ENCODE data around the gene CCDC3. TPM values are rescaled to one million over a fixed set of nuclear protein-coding genes. Genes with fewer than 3 reads are reported as not detected.

Gene CCDC3
- total RNA-seq, 6 experiments from 2014 or later = 3.6 to 10.2 (median 5.8) TPM

- ATAC-seq (no peak), DNase-seq (no peak)
- WGBS (ENCODE audit: insufficient coverage, low coverage, low lambda C conversion rate, missing lambda C conversion rate) = 0% methylated on average over 1 of the region's 1 CpG
- Histone ChIP-seq H3K27me3 (no peaks in the 10 kb centered on the region), H3K4me3 (no peak overlapping the region), H3K36me3 (no peaks in the 10 kb centered on the region), H3K27ac (no peak overlapping the region), H3K9me3 (no peaks in the 10 kb centered on the region), H3K4me1 (no peaks in the 10 kb centered on the region)
- intact Hi-C loops (cut with DNase I) = no loop called here
- TF ChIP-seq CTCF (IDR thresholded peaks at IDR 0.05) = no peak
- TF ChIP-seq POLR2A (IDR thresholded peaks at IDR 0.05) = no peak
Measured at GRCh38 chr10:12954866-12955265, 46.6 kb downstream of the CCDC3 start.

GRCh38 chr10:12950583-12951128 is 50.9 kb downstream of the CCDC3 start:
- ATAC-seq (no peak), DNase-seq (no peak)
- Histone ChIP-seq H3K36me3 (no peaks in the 10 kb centered on the region), H3K9me3 (no peaks in the 10 kb centered on the region), H3K4me3 (no peak overlapping the region), H3K27me3 (no peaks in the 10 kb centered on the region), H3K27ac (no peak overlapping the region), H3K4me1 (no peaks in the 10 kb centered on the region)
- intact Hi-C loops (cut with DNase I) = no loop called here
- TF ChIP-seq CTCF (IDR thresholded peaks at IDR 0.05) = no peak
- no peak for TF ChIP-seq POLR2A (IDR thresholded peaks at IDR 0.05)
- WGBS (ENCODE audit: insufficient coverage, low coverage, low lambda C conversion rate, missing lambda C conversion rate) = 65% methylated on average over 4 of the region's 5 CpGs

GRCh38 chr10:12949248-12949647 is 52.3 kb downstream of the CCDC3 start:
- intact Hi-C loops (cut with DNase I) = no loop called here
- Histone ChIP-seq H3K4me3 (no peak overlapping the region), H3K9me3 (no peaks in the 10 kb centered on the region), H3K4me1 (no peaks in the 10 kb centered on the region), H3K36me3 (no peaks in the 10 kb centered on the region), H3K27me3 (no peaks in the 10 kb centered on the region), H3K27ac (no peak overlapping the region)
- DNase-seq (no peak), ATAC-seq (no peak)
- WGBS (ENCODE audit: insufficient coverage, low coverage, low lambda C conversion rate, missing lambda C conversion rate) = 69% methylated on average over 4 of the region's 4 CpGs
- TF ChIP-seq POLR2A (IDR thresholded peaks at IDR 0.05) (no peak), CTCF (IDR thresholded peaks at IDR 0.05) (no peak)

DNA sequence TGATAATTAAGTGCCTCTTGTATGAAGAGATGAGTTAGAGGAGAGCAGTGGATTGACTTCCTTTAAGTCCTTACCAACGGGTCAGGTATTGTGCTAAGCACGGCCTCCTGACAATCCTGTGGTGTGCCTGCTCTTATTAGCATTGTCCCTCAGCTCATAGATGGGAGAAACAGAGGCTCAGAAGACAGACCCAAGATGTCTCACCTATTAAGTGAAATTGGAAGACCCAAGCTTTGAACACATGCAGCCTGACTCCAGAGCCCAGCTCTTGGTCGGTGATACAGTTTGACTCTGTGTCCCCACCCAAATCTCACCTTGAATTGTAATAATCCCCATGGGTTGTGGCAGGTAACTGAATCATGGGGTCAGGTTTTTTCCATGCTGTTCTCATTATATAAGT is 53.8 kb downstream of the CCDC3 start:
- H3K4me3 ChIP-seq = no peak overlapping the region
- no peak for ATAC-seq
- H3K36me3 ChIP-seq = no peaks in the 10 kb centered on the region
- no peak overlapping the region for H3K27ac ChIP-seq
- no peaks in the 10 kb centered on the region for H3K27me3 ChIP-seq
- WGBS (ENCODE audit: insufficient coverage, low coverage, low lambda C conversion rate, missing lambda C conversion rate) = 83% methylated on average over 3 of the region's 3 CpGs
- TF ChIP-seq POLR2A (IDR thresholded peaks at IDR 0.05) = no peak
- TF ChIP-seq CTCF (IDR thresholded peaks at IDR 0.05) = no peak
- H3K9me3 ChIP-seq = no peaks in the 10 kb centered on the region
- no peaks in the 10 kb centered on the region for H3K4me1 ChIP-seq
- no peak for DNase-seq
- intact Hi-C loops (cut with DNase I) = no loop called here

GRCh38 chr10:12946372-12946771 is 55.1 kb downstream of the CCDC3 start:
- no peak for ATAC-seq
- H3K27me3 ChIP-seq = no peaks in the 10 kb centered on the region
- no peak overlapping the region for H3K27ac ChIP-seq
- WGBS (ENCODE audit: insufficient coverage, low coverage, low lambda C conversion rate, missing lambda C conversion rate) = 72% methylated on average over 3 of the region's 3 CpGs
- intact Hi-C loops (cut with DNase I) = no loop called here
- no peak for TF ChIP-seq CTCF (IDR thresholded peaks at IDR 0.05)
- TF ChIP-seq POLR2A (IDR thresholded peaks at IDR 0.05) = no peak
- no peak for DNase-seq
- H3K4me1 ChIP-seq = no peaks in the 10 kb centered on the region
- H3K4me3 ChIP-seq = no peak overlapping the region
- no peaks in the 10 kb centered on the region for H3K36me3 ChIP-seq
- H3K9me3 ChIP-seq = no peaks in the 10 kb centered on the region

Measured in right lobe of liver (tissue), 6 donors.